Measurements from ENCODE around the gene FMO1. TPM values are rescaled to one million over a fixed set of nuclear protein-coding genes. Genes with fewer than 3 reads are reported as not detected.

The FMO1 gene
- total RNA-seq, 1 experiment from 2014 or later = not detected

GRCh38 chr1:171257607-171258076 is 9.3 kb downstream of the FMO1 start:
- Histone ChIP-seq H3K27me3 (ENCODE audit: low read length) (no peaks in the 10 kb centered on the region), H3K4me1 (ENCODE audit: low read length) (no peaks in the 10 kb centered on the region), H3K9me2 (replicated peaks; ENCODE audit: insufficient read depth, low read length) (no peaks in the 10 kb centered on the region), H2AFZ (ENCODE audit: low read length) (no peak overlapping the region), H3K36me3 (ENCODE audit: insufficient read depth, low read length) (no peaks in the 10 kb centered on the region), H3K27ac (ENCODE audit: low read length) (no peak overlapping the region), H3K9me3 (ENCODE audit: low read length) (no peaks in the 10 kb centered on the region), H3K9ac (ENCODE audit: low read length) (no peak overlapping the region), H4K20me1 (ENCODE audit: insufficient read depth, low read depth, low read length) (no peaks in the 10 kb centered on the region), H3K4me2 (ENCODE audit: low read depth, low read length, poor library complexity, severe bottlenecking) (no peak overlapping the region), H3K4me3 (ENCODE audit: low read length) (no peak overlapping the region), H3K79me2 (ENCODE audit: low read length) (no peaks in the 10 kb centered on the region)
- DNase-seq = no peak

DNA sequence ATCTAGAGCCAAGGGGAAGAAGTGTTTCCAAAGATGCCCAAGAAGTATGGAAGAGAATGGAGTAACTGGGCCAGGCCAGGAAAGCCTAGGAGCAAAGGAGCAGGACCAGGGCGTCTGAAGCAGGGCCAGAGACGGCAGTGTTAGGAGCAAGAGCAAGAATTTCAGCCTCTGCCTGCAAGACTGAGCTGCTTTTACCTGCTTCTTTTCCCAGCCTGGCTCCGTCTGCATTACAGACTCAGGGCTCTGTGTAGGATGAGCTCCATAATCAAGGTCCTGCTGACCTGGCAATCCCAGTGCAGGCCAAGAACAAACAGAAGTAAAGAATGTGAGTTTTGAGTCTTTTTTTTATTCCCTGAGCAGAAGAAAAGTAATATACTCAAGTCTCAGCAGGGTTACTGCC is 10.1 kb downstream of the FMO1 start:
- H3K27ac ChIP-seq (ENCODE audit: low read length) = no peak overlapping the region
- H3K4me2 ChIP-seq (ENCODE audit: low read depth, low read length, poor library complexity, severe bottlenecking) = no peak overlapping the region
- no peaks in the 10 kb centered on the region for H3K27me3 ChIP-seq (ENCODE audit: low read length)
- no peaks in the 10 kb centered on the region for H3K9me3 ChIP-seq (ENCODE audit: low read length)
- no peaks in the 10 kb centered on the region for H3K9me2 ChIP-seq (replicated peaks; ENCODE audit: insufficient read depth, low read length)
- no peak overlapping the region for H3K4me3 ChIP-seq (ENCODE audit: low read length)
- H3K36me3 ChIP-seq (ENCODE audit: insufficient read depth, low read length) = no peaks in the 10 kb centered on the region
- DNase-seq = no peak
- H3K79me2 ChIP-seq (ENCODE audit: low read length) = no peaks in the 10 kb centered on the region
- no peaks in the 10 kb centered on the region for H3K4me1 ChIP-seq (ENCODE audit: low read length)
- no peaks in the 10 kb centered on the region for H4K20me1 ChIP-seq (ENCODE audit: insufficient read depth, low read depth, low read length)
- H2AFZ ChIP-seq (ENCODE audit: low read length) = no peak overlapping the region
- H3K9ac ChIP-seq (ENCODE audit: low read length) = no peak overlapping the region

GRCh38 chr1:171258943-171259342 is 10.6 kb downstream of the FMO1 start:
- H3K36me3 ChIP-seq (ENCODE audit: insufficient read depth, low read length) = no peaks in the 10 kb centered on the region
- no peaks in the 10 kb centered on the region for H3K4me1 ChIP-seq (ENCODE audit: low read length)
- no peak overlapping the region for H2AFZ ChIP-seq (ENCODE audit: low read length)
- no peaks in the 10 kb centered on the region for H3K9me2 ChIP-seq (replicated peaks; ENCODE audit: insufficient read depth, low read length)
- no peak for DNase-seq
- H3K27ac ChIP-seq (ENCODE audit: low read length) = no peak overlapping the region
- H3K4me3 ChIP-seq (ENCODE audit: low read length) = no peak overlapping the region
- no peaks in the 10 kb centered on the region for H3K9me3 ChIP-seq (ENCODE audit: low read length)
- no peaks in the 10 kb centered on the region for H4K20me1 ChIP-seq (ENCODE audit: insufficient read depth, low read depth, low read length)
- H3K27me3 ChIP-seq (ENCODE audit: low read length) = no peaks in the 10 kb centered on the region
- H3K79me2 ChIP-seq (ENCODE audit: low read length) = no peaks in the 10 kb centered on the region
- H3K4me2 ChIP-seq (ENCODE audit: low read depth, low read length, poor library complexity, severe bottlenecking) = no peak overlapping the region
- no peak overlapping the region for H3K9ac ChIP-seq (ENCODE audit: low read length)

- Histone ChIP-seq H4K20me1 (ENCODE audit: insufficient read depth, low read depth, low read length) (no peaks in the 10 kb centered on the region), H3K9me3 (ENCODE audit: low read length) (no peaks in the 10 kb centered on the region), H2AFZ (ENCODE audit: low read length) (no peak overlapping the region), H3K36me3 (ENCODE audit: insufficient read depth, low read length) (no peaks in the 10 kb centered on the region), H3K4me2 (ENCODE audit: low read depth, low read length, poor library complexity, severe bottlenecking) (no peak overlapping the region), H3K79me2 (ENCODE audit: low read length) (no peaks in the 10 kb centered on the region), H3K4me3 (ENCODE audit: low read length) (no peak overlapping the region), H3K9me2 (replicated peaks; ENCODE audit: insufficient read depth, low read length) (no peaks in the 10 kb centered on the region), H3K4me1 (ENCODE audit: low read length) (no peaks in the 10 kb centered on the region), H3K27ac (ENCODE audit: low read length) (no peak overlapping the region), H3K9ac (ENCODE audit: low read length) (no peak overlapping the region), H3K27me3 (ENCODE audit: low read length) (no peaks in the 10 kb centered on the region)
- DNase-seq = no peak
Measured at GRCh38 chr1:171261336-171261735, 13.0 kb downstream of the FMO1 start.

GRCh38 chr1:171263901-171264300 is 15.6 kb downstream of the FMO1 start:
- H3K4me2 ChIP-seq (ENCODE audit: low read depth, low read length, poor library complexity, severe bottlenecking) = no peak overlapping the region
- H2AFZ ChIP-seq (ENCODE audit: low read length) = no peak overlapping the region
- no peak overlapping the region for H3K27ac ChIP-seq (ENCODE audit: low read length)
- no peaks in the 10 kb centered on the region for H4K20me1 ChIP-seq (ENCODE audit: insufficient read depth, low read depth, low read length)
- no peaks in the 10 kb centered on the region for H3K9me3 ChIP-seq (ENCODE audit: low read length)
- H3K9ac ChIP-seq (ENCODE audit: low read length) = no peak overlapping the region
- no peak overlapping the region for H3K4me3 ChIP-seq (ENCODE audit: low read length)
- no peak for DNase-seq
- H3K27me3 ChIP-seq (ENCODE audit: low read length) = no peaks in the 10 kb centered on the region
- H3K36me3 ChIP-seq (ENCODE audit: insufficient read depth, low read length) = no peaks in the 10 kb centered on the region
- no peaks in the 10 kb centered on the region for H3K9me2 ChIP-seq (replicated peaks; ENCODE audit: insufficient read depth, low read length)
- no peaks in the 10 kb centered on the region for H3K79me2 ChIP-seq (ENCODE audit: low read length)
- H3K4me1 ChIP-seq (ENCODE audit: low read length) = no peaks in the 10 kb centered on the region

- Histone ChIP-seq H3K9me2 (replicated peaks; ENCODE audit: insufficient read depth, low read length) (no peaks in the 10 kb centered on the region), H3K79me2 (ENCODE audit: low read length) (no peaks in the 10 kb centered on the region), H3K27me3 (ENCODE audit: low read length) (no peaks in the 10 kb centered on the region), H3K9me3 (ENCODE audit: low read length) (no peaks in the 10 kb centered on the region), H3K27ac (ENCODE audit: low read length) (no peak overlapping the region), H3K36me3 (ENCODE audit: insufficient read depth, low read length) (no peaks in the 10 kb centered on the region), H4K20me1 (ENCODE audit: insufficient read depth, low read depth, low read length) (no peaks in the 10 kb centered on the region), H3K4me1 (ENCODE audit: low read length) (no peaks in the 10 kb centered on the region), H2AFZ (ENCODE audit: low read length) (no peak overlapping the region), H3K9ac (ENCODE audit: low read length) (no peak overlapping the region), H3K4me2 (ENCODE audit: low read depth, low read length, poor library complexity, severe bottlenecking) (no peak overlapping the region), H3K4me3 (ENCODE audit: low read length) (no peak overlapping the region)
- no peak for DNase-seq
Measured at GRCh38 chr1:171265686-171266085, 17.4 kb downstream of the FMO1 start.

DNA sequence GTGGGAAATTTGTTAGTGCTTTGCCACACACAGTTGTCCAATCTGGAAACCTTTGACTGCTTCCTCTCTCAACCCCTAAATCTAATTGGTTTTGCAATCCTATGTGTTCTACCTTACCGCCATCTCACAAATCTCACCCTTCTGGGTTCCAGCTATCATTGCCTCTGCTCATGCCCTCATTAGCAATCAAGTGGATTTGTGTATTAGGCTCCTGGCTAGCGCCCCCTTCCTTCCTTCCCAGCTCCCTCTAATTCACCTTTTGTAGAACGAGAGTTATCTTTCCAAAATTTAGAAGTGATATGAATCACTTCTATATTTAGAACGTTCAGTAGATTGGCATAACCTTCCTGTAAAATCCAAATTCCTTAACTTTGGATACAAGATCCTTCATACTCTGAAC is 18.6 kb downstream of the FMO1 start:
- H3K4me1 ChIP-seq (ENCODE audit: low read length) = no peaks in the 10 kb centered on the region
- DNase-seq = no peak
- H3K79me2 ChIP-seq (ENCODE audit: low read length) = no peaks in the 10 kb centered on the region
- no peak overlapping the region for H3K9ac ChIP-seq (ENCODE audit: low read length)
- no peak overlapping the region for H2AFZ ChIP-seq (ENCODE audit: low read length)
- no peak overlapping the region for H3K27ac ChIP-seq (ENCODE audit: low read length)
- H3K4me3 ChIP-seq (ENCODE audit: low read length) = no peak overlapping the region
- no peaks in the 10 kb centered on the region for H4K20me1 ChIP-seq (ENCODE audit: insufficient read depth, low read depth, low read length)
- H3K9me2 ChIP-seq (replicated peaks; ENCODE audit: insufficient read depth, low read length) = no peaks in the 10 kb centered on the region
- no peak overlapping the region for H3K4me2 ChIP-seq (ENCODE audit: low read depth, low read length, poor library complexity, severe bottlenecking)
- H3K9me3 ChIP-seq (ENCODE audit: low read length) = no peaks in the 10 kb centered on the region
- no peaks in the 10 kb centered on the region for H3K27me3 ChIP-seq (ENCODE audit: low read length)
- H3K36me3 ChIP-seq (ENCODE audit: insufficient read depth, low read length) = no peaks in the 10 kb centered on the region

GRCh38 chr1:171267391-171267790 is 19.1 kb downstream of the FMO1 start:
- no peaks in the 10 kb centered on the region for H3K79me2 ChIP-seq (ENCODE audit: low read length)
- H3K4me3 ChIP-seq (ENCODE audit: low read length) = no peak overlapping the region
- no peak overlapping the region for H2AFZ ChIP-seq (ENCODE audit: low read length)
- no peaks in the 10 kb centered on the region for H3K36me3 ChIP-seq (ENCODE audit: insufficient read depth, low read length)
- H3K9me3 ChIP-seq (ENCODE audit: low read length) = no peaks in the 10 kb centered on the region
- no peaks in the 10 kb centered on the region for H3K27me3 ChIP-seq (ENCODE audit: low read length)
- H3K4me2 ChIP-seq (ENCODE audit: low read depth, low read length, poor library complexity, severe bottlenecking) = no peak overlapping the region
- no peak overlapping the region for H3K9ac ChIP-seq (ENCODE audit: low read length)
- H3K27ac ChIP-seq (ENCODE audit: low read length) = no peak overlapping the region
- H3K9me2 ChIP-seq (replicated peaks; ENCODE audit: insufficient read depth, low read length) = no peaks in the 10 kb centered on the region
- DNase-seq = no peak
- no peaks in the 10 kb centered on the region for H3K4me1 ChIP-seq (ENCODE audit: low read length)
- no peaks in the 10 kb centered on the region for H4K20me1 ChIP-seq (ENCODE audit: insufficient read depth, low read depth, low read length)

GRCh38 chr1:171270806-171271205 is 22.5 kb downstream of the FMO1 start:
- no peak overlapping the region for H3K9ac ChIP-seq (ENCODE audit: low read length)
- no peak overlapping the region for H3K27ac ChIP-seq (ENCODE audit: low read length)
- no peaks in the 10 kb centered on the region for H3K79me2 ChIP-seq (ENCODE audit: low read length)
- H3K9me2 ChIP-seq (replicated peaks; ENCODE audit: insufficient read depth, low read length) = no peaks in the 10 kb centered on the region
- H3K9me3 ChIP-seq (ENCODE audit: low read length) = no peaks in the 10 kb centered on the region
- H3K4me2 ChIP-seq (ENCODE audit: low read depth, low read length, poor library complexity, severe bottlenecking) = no peak overlapping the region
- no peak for DNase-seq
- no peaks in the 10 kb centered on the region for H3K4me1 ChIP-seq (ENCODE audit: low read length)
- H3K27me3 ChIP-seq (ENCODE audit: low read length) = no peaks in the 10 kb centered on the region
- no peaks in the 10 kb centered on the region for H4K20me1 ChIP-seq (ENCODE audit: insufficient read depth, low read depth, low read length)
- H3K36me3 ChIP-seq (ENCODE audit: insufficient read depth, low read length) = no peaks in the 10 kb centered on the region
- H3K4me3 ChIP-seq (ENCODE audit: low read length) = no peak overlapping the region
- H2AFZ ChIP-seq (ENCODE audit: low read length) = no peak overlapping the region

Data from Karpas-422 (cell line).